ENCODE results near the gene NDST1.

Gene NDST1

GRCh38 chr5:150554857-150555256, 46.9 kb downstream of the NDST1 start:
- ChIA-PET POLR2A (interaction anchor here (1.3 kb wide), 1 partner anchor 100 kb away, joined by 3 read pairs; no protein-coding TSS in a partner anchor), CTCF (interaction anchor here (2.3 kb wide), 1 partner anchor 10 kb away, joined by 6 read pairs; no protein-coding TSS in a partner anchor)
- TF ChIP-seq PKNOX1 (IDR thresholded peaks at IDR 0.05) (no peak), NFRKB (IDR thresholded peaks at IDR 0.05) (no peak)
- no peak for DNase-seq (ENCODE audit: extremely low spot score)

GRCh38 chr5:150556106-150556505, 48.2 kb downstream of the NDST1 start:
- DNase-seq (ENCODE audit: extremely low spot score), result no peak
- CTCF ChIA-PET, result interaction anchor here (0.5 to 0.7 kb wide), 2 partner anchors 94 to 464 kb away, joined by 3 read pairs; no protein-coding TSS in a partner anchor

GRCh38 chr5:150556859-150557508, 49.1 kb downstream of the NDST1 start:
- CTCF ChIA-PET, result interaction anchor here (0.7 kb wide), 1 partner anchor 502 kb away, joined by 6 read pairs; no protein-coding TSS in a partner anchor
- no peak for TF ChIP-seq SP1 (IDR thresholded peaks at IDR 0.05)
- no peak for TF ChIP-seq FOXA1 (IDR thresholded peaks at IDR 0.05)
- DNase-seq (ENCODE audit: extremely low spot score), result no peak
- POLR2A ChIA-PET, result no interaction called here

More at GRCh38 chr5:150556106-150556505, 48.2 kb downstream of the NDST1 start:
- POLR2A ChIA-PET, result interaction anchor here (1.3 kb wide), 1 partner anchor 99 kb away, joined by 3 read pairs; no protein-coding TSS in a partner anchor
- TF ChIP-seq FOXM1 (IDR thresholded peaks at IDR 0.05; ENCODE audit: borderline replicate concordance) (no peak), ZNF384 (IDR thresholded peaks at IDR 0.05) (no peak), SP1 (IDR thresholded peaks at IDR 0.05) (no peak), SUZ12 (IDR thresholded peaks at IDR 0.05) (no peak), BHLHE40 (IDR thresholded peaks at IDR 0.05; ENCODE audit: borderline replicate concordance) (no peak), FOXK2 (IDR thresholded peaks at IDR 0.05) (no peak), FOXA1 (IDR thresholded peaks at IDR 0.05) (no peak), ARNT (IDR thresholded peaks at IDR 0.05) (no peak), LEF1 (IDR thresholded peaks at IDR 0.05; ENCODE audit: borderline replicate concordance) (no peak), TARDBP (IDR thresholded peaks at IDR 0.05) (no peak), ELF4 (IDR thresholded peaks at IDR 0.05) (no peak), L3MBTL2 (conservative IDR thresholded peaks at IDR 0.05) (no peak), HDGF (IDR thresholded peaks at IDR 0.05; ENCODE audit: borderline replicate concordance) (no peak), CTBP1 (IDR thresholded peaks at IDR 0.05; ENCODE audit: borderline replicate concordance) (no peak), NFRKB (IDR thresholded peaks at IDR 0.05) (no peak), PKNOX1 (IDR thresholded peaks at IDR 0.05) (no peak)

- no peak for DNase-seq (ENCODE audit: extremely low spot score)
- TF ChIP-seq SP1 (IDR thresholded peaks at IDR 0.05), result no peak
- TF ChIP-seq ZNF384 (IDR thresholded peaks at IDR 0.05), result no peak
- no peak for TF ChIP-seq SUZ12 (IDR thresholded peaks at IDR 0.05)
- no peak for TF ChIP-seq BHLHE40 (IDR thresholded peaks at IDR 0.05; ENCODE audit: borderline replicate concordance)
- TF ChIP-seq FOXA1 (IDR thresholded peaks at IDR 0.05), result no peak
- TF ChIP-seq FOXM1 (IDR thresholded peaks at IDR 0.05; ENCODE audit: borderline replicate concordance), result no peak
- TF ChIP-seq TARDBP (IDR thresholded peaks at IDR 0.05), result no peak
- TF ChIP-seq ARNT (IDR thresholded peaks at IDR 0.05), result no peak
- TF ChIP-seq L3MBTL2 (conservative IDR thresholded peaks at IDR 0.05), result no peak
- TF ChIP-seq ELF4 (IDR thresholded peaks at IDR 0.05), result no peak
- TF ChIP-seq HDGF (IDR thresholded peaks at IDR 0.05; ENCODE audit: borderline replicate concordance), result no peak
- TF ChIP-seq CTBP1 (IDR thresholded peaks at IDR 0.05; ENCODE audit: borderline replicate concordance), result no peak
- TF ChIP-seq NFRKB (IDR thresholded peaks at IDR 0.05), result no peak
- CTCF ChIA-PET, result interaction anchor here (0.7 kb wide), 1 partner anchor 501 kb away, joined by 6 read pairs; no protein-coding TSS in a partner anchor
- POLR2A ChIA-PET, result no interaction called here
Observed at GRCh38 chr5:150557509-150557872, 49.6 kb downstream of the NDST1 start.

- DNase-seq (ENCODE audit: extremely low spot score), result no peak
- ChIA-PET CTCF (interaction anchor here (1.2 kb wide), 1 partner anchor 13 kb away, joined by 6 read pairs; no protein-coding TSS in a partner anchor), POLR2A (interaction anchor here (1.2 to 3.1 kb wide), 2 partner anchors 143 to 221 kb away, joined by 3 to 20 read pairs; partner anchors contain the start of genes RBM22 and SMIM3)
- TF ChIP-seq L3MBTL2 (conservative IDR thresholded peaks at IDR 0.05) (no peak), SP1 (IDR thresholded peaks at IDR 0.05) (no peak), ZNF384 (IDR thresholded peaks at IDR 0.05) (no peak), ELF4 (IDR thresholded peaks at IDR 0.05) (no peak), LEF1 (IDR thresholded peaks at IDR 0.05; ENCODE audit: borderline replicate concordance) (no peak), FOXM1 (IDR thresholded peaks at IDR 0.05; ENCODE audit: borderline replicate concordance) (no peak), PKNOX1 (IDR thresholded peaks at IDR 0.05) (no peak), FOXK2 (IDR thresholded peaks at IDR 0.05) (no peak), HDGF (IDR thresholded peaks at IDR 0.05; ENCODE audit: borderline replicate concordance) (no peak), SUZ12 (IDR thresholded peaks at IDR 0.05) (no peak), NFRKB (IDR thresholded peaks at IDR 0.05) (no peak), CTBP1 (IDR thresholded peaks at IDR 0.05; ENCODE audit: borderline replicate concordance) (no peak), ARNT (IDR thresholded peaks at IDR 0.05) (no peak), FOXA1 (IDR thresholded peaks at IDR 0.05) (no peak)
Observed at GRCh38 chr5:150558088-150558621, 50.2 kb downstream of the NDST1 start.

- ChIA-PET CTCF (interaction anchor here (0.5 to 3.4 kb wide), 8 partner anchors 14 to 288 kb away, joined by 3 to 28 read pairs (median 6); partner anchors contain the start of genes IRGM and RBM22), POLR2A (interaction anchor here (0.7 to 3.5 kb wide), 4 partner anchors 97 to 242 kb away, joined by 3 to 29 read pairs (median 12); partner anchors contain the start of genes RBM22 and SMIM3)
- DNase-seq (ENCODE audit: extremely low spot score), result no peak
- no peak for TF ChIP-seq BHLHE40 (IDR thresholded peaks at IDR 0.05; ENCODE audit: borderline replicate concordance)
- TF ChIP-seq CTBP1 (IDR thresholded peaks at IDR 0.05; ENCODE audit: borderline replicate concordance), result no peak
- no peak for TF ChIP-seq LEF1 (IDR thresholded peaks at IDR 0.05; ENCODE audit: borderline replicate concordance)
- no peak for TF ChIP-seq ARNT (IDR thresholded peaks at IDR 0.05)
- TF ChIP-seq SUZ12 (IDR thresholded peaks at IDR 0.05), result no peak
- TF ChIP-seq NFRKB (IDR thresholded peaks at IDR 0.05), result no peak
- TF ChIP-seq FOXK2 (IDR thresholded peaks at IDR 0.05), result no peak
Observed at GRCh38 chr5:150559088-150559487, 51.2 kb downstream of the NDST1 start.

Data from HEK293T (cell line).